IPS-15b (cell line): ENCODE results near the gene ZNF195.
"Not testable (repeated sequence)": the region's sequence is repeated elsewhere in the genome, so short reads cannot be mapped to it uniquely, and the experiment has no call there.

Experiments
- H3K27me3 ChIP-seq: one replicate; pipeline ENCODE4 v1.6.1; 2013; ENCODE audit warnings: low read length; ENCODE audit not compliant: control insufficient read depth, insufficient read depth
- H3K36me3 ChIP-seq: one replicate; pipeline ENCODE4 v1.6.1; 2013; ENCODE audit warnings: low read length; ENCODE audit not compliant: control insufficient read depth, insufficient read depth
- H3K4me1 ChIP-seq: one replicate; pipeline ENCODE4 v1.6.1; 2013; ENCODE audit warnings: mild to moderate bottlenecking, low read length; ENCODE audit not compliant: control insufficient read depth, insufficient read depth
- H3K4me3 ChIP-seq: one replicate; pipeline ENCODE4 v1.5.1; 2013; ENCODE audit warnings: low read depth, low read length
- H3K9ac ChIP-seq: one replicate; pipeline ENCODE4 v1.6.1; 2013; ENCODE audit warnings: low read depth, mild to moderate bottlenecking, low read length
- H3K9me3 ChIP-seq: one replicate; pipeline ENCODE4 v1.6.1; 2013; ENCODE audit warnings: mild to moderate bottlenecking, low read length; ENCODE audit not compliant: control insufficient read depth, insufficient read depth

Gene ZNF195

DNA sequence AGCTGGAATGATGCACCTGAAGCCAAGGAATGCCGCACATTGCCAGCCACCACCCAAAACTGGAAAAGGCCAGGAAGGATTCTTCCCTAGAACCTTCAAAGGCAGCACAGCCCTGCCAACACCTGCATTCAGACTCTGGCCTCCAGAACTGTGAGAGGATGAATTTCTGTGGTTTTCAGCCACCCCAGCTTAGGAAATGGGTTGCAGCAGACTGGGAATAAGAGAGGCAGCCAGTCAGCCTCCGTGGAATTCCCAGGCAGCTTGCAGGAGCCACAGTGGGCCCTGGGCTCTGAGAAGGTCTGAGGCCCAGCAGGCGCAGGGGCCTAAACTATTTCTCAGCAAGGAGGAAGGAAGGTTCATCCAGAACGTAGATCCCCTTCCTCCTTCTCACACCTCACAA lies 19.2 kb upstream of the ZNF195 start:
- not testable (repeated sequence) for H3K9ac ChIP-seq, H3K4me1 ChIP-seq, H3K4me3 ChIP-seq, H3K9me3 ChIP-seq, H3K27me3 ChIP-seq
- H3K36me3 ChIP-seq = peaks cover 22% of the 10 kb centered on the region

DNA sequence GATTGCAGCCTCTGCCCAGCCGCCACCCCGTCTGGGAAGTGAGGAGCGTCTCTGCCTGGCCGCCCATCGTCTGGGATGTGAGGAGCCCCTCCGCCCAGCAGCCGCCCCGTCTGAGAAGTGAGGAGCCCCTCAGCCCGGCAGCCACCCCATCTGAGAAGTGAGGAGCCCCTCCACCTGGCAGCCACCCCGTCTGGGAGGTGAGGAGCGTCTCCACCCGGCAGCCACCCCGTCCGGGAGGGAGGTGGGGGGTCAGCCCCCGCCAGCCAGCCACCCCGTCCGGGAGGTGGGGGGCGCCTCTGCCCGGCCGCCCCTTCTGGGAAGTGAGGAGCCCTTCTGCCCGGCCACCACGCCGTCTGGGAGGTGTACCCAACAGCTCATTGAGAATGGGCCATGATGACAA lies 18.3 kb upstream of the ZNF195 start:
- not testable (repeated sequence) for H3K27me3 ChIP-seq, H3K4me3 ChIP-seq, H3K9me3 ChIP-seq, H3K9ac ChIP-seq, H3K4me1 ChIP-seq
- peaks cover 21% of the 10 kb centered on the region for H3K36me3 ChIP-seq

DNA sequence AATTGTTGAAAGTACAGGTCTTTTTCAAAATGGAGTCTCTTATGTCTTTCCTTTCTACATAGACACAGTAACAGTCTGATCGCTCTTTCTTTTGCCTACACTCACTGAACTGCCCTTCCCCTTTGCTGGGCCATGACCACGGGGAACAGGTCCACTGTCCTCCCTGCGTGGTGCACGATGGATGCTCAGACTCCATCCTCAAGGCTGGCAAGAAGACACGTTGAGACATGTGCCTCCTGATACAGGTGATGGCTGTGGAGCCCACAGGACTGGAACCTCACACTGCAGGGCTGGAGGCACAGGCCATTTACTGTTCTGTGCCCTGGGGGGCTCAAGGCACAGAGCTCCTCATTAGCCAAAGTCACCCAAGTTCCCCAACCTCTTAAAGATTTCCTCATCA lies 16.5 kb upstream of the ZNF195 start:
- H3K36me3 ChIP-seq = peaks cover 28% of the 10 kb centered on the region
- H3K4me3 ChIP-seq, H3K9ac ChIP-seq, H3K4me1 ChIP-seq, H3K27me3 ChIP-seq, H3K9me3 ChIP-seq: not testable (repeated sequence)

DNA sequence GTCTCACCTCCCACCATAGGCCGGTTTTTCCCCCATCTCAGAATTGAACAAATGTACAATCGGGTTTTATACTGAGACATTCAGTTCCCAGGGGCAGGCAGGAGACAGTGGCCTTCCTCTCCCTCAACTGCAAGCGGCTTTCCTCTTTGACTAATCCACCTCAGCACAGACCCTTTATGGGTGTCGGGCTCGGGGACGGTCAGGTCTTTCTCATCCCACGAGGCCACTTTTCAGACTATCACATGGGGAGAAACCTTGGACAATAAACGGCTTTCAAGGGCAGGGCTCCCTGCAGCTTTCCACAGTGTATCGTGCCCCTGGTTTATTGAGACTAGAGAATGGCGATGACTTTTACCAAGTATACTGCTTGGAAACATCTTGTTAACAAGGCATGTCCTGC lies 16.0 kb upstream of the ZNF195 start:
- H3K4me1 ChIP-seq, H3K27me3 ChIP-seq, H3K9me3 ChIP-seq, H3K4me3 ChIP-seq, H3K9ac ChIP-seq: not testable (repeated sequence)
- peaks cover 31% of the 10 kb centered on the region for H3K36me3 ChIP-seq

DNA sequence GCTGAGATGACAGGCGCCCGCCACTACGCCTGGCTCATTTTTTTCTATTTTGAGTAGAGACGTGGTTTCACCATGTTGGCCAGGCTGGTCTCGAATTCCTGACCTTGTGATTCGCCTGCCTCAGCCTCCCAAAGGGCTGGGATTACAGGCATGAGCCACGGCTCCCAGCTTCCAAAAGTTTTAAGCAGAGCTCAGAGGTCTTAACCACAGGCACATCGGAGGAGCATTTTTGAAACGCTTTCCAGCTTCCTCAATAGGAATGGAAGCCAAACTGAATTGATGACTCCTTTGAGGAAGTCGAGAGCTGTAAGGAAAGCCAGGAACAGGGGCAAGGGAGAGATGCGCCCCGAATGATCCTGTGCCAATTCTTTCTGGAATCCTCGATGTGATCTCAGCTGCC lies 14.5 kb upstream of the ZNF195 start:
- H3K27me3 ChIP-seq, H3K4me3 ChIP-seq, H3K9ac ChIP-seq, H3K4me1 ChIP-seq, H3K9me3 ChIP-seq: not testable (repeated sequence)
- peaks cover 30% of the 10 kb centered on the region for H3K36me3 ChIP-seq

DNA sequence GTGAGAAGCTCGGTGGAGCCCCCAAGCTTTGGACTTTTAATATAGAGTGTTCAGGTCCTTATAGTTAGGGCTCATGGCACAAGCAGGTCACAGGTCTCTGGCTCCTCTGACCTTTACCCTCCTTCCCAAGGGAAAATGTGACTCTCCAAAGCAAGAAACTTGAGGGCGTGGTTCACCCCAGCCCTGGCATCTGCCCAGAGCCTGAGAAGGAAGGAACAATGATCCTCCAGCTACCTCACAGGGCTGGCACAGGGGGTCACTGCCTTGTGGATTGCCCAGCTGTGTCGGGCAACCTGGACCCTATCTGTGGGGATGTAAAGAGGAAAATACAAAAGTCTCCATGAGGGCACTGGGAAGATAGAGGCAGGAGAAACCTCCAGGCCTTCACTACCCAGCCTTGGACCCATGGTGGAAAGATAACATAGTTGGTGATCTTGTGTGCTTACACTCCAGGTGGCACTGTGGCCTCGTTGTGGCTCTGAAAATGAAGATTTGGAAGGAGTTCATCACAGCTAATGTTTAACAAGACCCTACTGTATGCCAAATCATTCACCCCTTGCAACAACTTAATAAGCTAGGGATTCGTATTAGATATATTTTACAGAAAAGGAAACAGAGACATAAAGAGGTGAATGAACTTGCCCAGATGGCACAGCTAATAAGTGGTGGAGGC lies 3.8 kb upstream of the ZNF195 start:
- Histone ChIP-seq H3K27me3 (no peaks in the 10 kb centered on the region), H3K9ac (no peak overlapping the region), H3K4me3 (peak overlapping the region; percentile 92), H3K4me1 (peaks cover 5% of the 10 kb centered on the region), H3K36me3 (peaks cover 43% of the 10 kb centered on the region), H3K9me3 (no peaks in the 10 kb centered on the region)

DNA sequence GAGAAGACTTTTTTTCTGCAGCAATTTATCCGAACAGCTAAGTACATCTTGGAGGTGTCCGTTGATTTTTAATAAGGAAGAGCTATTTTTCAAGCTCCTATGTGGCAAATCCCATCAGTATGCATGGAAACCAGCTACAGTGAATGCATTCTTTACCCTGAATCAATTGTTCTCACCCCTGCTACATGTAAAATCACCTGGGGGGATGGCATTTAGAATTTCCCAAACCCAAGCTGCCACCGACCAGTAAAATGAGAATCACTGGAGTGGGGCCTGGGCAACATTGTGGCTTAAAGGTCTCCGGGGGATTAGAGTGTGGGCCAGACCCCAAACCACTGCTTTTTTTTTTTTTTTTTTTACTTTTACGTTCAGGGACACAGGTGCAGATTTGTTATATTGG lies 2.8 kb upstream of the ZNF195 start:
- Histone ChIP-seq H3K9me3 (no peaks in the 10 kb centered on the region), H3K36me3 (peaks cover 46% of the 10 kb centered on the region), H3K4me1 (peaks cover 8% of the 10 kb centered on the region), H3K9ac (peak overlapping the region; percentile 84), H3K27me3 (no peaks in the 10 kb centered on the region), H3K4me3 (peak overlapping the region; percentile 92)

DNA sequence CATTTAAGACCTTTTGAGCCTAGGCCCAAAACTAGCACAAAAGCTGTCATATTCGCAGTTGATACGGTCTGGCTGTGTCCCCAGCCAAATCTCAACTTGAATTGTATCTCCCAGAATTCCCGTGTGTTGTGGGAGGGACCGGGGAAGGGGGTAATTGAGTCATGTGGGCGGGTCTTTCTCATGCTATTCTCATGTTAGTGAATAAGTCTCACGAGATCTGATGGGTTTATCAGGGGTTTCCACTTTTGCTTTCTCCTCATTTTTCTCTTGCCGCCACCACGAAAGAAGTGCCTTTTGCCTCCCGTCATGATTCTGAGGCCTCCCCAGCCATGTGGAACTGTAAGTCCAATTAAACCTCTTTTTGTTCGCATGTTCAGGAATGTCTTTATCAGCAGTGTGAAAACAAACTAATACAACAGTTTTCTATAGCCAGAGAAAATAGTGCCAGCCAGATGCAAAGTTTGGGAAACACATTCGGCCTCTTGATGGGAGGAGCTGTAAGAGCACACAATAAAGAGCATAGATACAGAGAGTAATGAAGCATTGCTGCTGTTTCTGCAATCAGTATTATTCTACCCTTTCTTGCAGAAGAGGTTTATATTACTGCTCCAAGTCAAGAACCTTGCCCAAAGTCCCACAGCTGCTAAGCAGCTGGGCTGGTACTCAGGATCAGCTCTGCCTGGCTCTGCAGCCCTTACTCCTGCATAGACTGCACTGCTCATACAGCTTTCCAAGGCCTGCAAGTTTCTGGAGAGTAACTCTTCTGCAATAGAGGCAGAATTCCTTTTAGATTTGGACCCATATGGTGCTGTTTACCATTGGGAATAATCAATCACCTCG lies 2.0 kb upstream of the ZNF195 start:
- peaks cover 12% of the 10 kb centered on the region for H3K4me1 ChIP-seq
- no peaks in the 10 kb centered on the region for H3K9me3 ChIP-seq
- H3K27me3 ChIP-seq = no peaks in the 10 kb centered on the region
- H3K36me3 ChIP-seq = peaks cover 37% of the 10 kb centered on the region
- peak overlapping the region; percentile 84 for H3K9ac ChIP-seq
- peak overlapping the region; percentile 92 for H3K4me3 ChIP-seq

DNA sequence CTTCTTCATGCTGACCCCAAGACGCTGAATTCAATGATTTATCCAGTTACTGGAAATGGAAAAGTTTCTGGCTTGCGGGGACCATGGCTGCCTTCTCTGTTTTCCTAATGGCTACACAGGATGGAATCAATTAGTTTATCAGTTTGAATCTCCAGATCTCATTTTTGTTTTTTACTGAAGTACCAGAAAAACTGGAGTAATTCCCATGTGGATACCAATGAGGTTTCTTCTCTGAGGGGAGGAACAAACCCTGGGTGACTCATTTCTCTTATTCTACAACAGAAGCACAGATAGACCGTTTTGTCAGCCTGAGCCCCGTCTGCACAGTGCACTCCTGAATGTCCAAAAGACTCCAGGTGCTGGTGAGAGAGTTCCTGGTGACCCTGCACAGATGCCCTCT lies 3.4 kb downstream of the ZNF195 start:
- Histone ChIP-seq H3K9ac (peak overlapping the region; percentile 37), H3K36me3 (peaks cover 28% of the 10 kb centered on the region), H3K9me3 (no peaks in the 10 kb centered on the region), H3K4me3 (no peak overlapping the region), H3K27me3 (no peaks in the 10 kb centered on the region), H3K4me1 (peaks cover 20% of the 10 kb centered on the region)

DNA sequence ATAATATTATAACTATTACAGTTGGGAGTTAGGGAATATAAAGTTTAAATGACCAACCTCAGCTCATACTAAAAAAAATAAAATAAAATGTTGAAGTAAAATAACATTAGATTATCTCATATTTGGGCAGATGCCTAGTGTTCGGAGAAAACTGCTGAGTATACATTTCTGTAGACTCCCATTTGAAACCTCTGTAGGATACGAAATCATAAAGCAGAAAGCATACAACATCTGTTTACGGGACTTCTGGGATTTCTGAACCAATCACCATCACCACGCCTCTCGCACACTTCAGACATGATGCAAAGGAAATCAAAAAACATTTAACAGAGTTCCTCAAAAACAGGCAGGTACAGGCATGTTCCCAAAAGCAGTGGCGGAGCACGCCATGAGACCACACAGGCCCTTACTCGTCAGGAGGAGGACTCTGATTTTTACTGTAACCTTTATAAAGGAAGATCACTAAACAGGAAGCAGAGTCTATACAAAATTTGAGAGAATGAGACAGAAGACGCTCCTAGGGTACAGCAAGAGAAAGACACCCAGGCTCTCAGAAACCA lies 8.6 kb downstream of the ZNF195 start:
- Histone ChIP-seq H3K9ac (no peak overlapping the region), H3K36me3 (peaks cover 35% of the 10 kb centered on the region), H3K4me3 (no peak overlapping the region), H3K27me3 (no peaks in the 10 kb centered on the region), H3K4me1 (peaks cover 10% of the 10 kb centered on the region), H3K9me3 (peaks cover 4% of the 10 kb centered on the region)

DNA sequence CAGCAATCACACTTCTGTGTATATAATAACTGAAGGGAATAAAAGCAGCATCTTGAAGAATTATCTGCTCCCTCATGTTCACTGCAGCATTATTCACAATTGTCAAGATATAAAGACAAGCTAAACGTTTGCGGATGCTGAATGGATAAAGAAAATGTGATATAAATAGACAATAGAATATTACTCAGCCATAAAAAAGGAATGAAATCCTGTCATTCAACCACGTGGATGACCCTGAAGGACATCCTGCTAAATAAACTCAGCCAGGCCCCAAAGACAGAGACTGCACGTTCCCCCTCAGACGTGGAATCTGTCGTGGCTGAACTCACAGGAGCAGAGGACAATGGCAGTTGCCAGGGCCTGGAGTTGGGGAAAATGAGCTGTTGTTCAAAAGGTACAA lies 9.6 kb downstream of the ZNF195 start:
- peaks cover 3% of the 10 kb centered on the region for H3K4me1 ChIP-seq
- peaks cover 37% of the 10 kb centered on the region for H3K36me3 ChIP-seq
- H3K9ac ChIP-seq = no peak overlapping the region
- no peaks in the 10 kb centered on the region for H3K27me3 ChIP-seq
- peaks cover 6% of the 10 kb centered on the region for H3K9me3 ChIP-seq
- H3K4me3 ChIP-seq = no peak overlapping the region

DNA sequence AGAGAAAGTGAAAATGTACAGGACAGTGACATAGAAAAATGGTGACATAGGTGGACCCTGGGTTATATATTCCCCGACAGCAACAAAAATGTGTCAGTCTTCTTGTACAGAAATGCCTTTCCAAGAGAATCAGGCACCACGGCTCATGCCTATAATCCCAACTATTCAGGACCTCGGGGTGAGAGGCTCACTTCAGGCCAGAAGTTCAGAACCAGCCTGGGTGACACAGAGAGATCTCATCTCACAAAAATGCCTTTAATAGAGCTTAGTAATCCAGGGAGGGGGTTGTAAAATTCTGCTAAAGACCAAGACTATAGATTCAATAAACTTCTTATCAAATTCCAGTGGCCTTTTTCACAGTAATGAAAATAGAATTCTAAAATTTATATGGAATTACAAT lies 10.7 kb downstream of the ZNF195 start:
- H3K9ac ChIP-seq = no peak overlapping the region

More for the DNA sequence above, 10.7 kb downstream of the ZNF195 start:
- Histone ChIP-seq H3K36me3 (peaks cover 41% of the 10 kb centered on the region), H3K4me1 (no peaks in the 10 kb centered on the region), H3K4me3 (no peak overlapping the region), H3K27me3 (no peaks in the 10 kb centered on the region), H3K9me3 (peaks cover 16% of the 10 kb centered on the region)
